ENCODE measurements around the gene PRKAA1. TPM values are rescaled to one million over a fixed set of nuclear protein-coding genes. Genes with fewer than 3 reads are reported as not detected.
A peak's percentile ranks its signal among the peaks of the same experiment; 100 is the strongest.

PRKAA1 gene
- total RNA-seq, 1 experiment from 2014 or later, result 31.2 TPM

- Mint-ChIP-seq H3K36me3 (no peaks in the 10 kb centered on the region), H3K27ac (no peak overlapping the region), H3K4me1 (peaks cover 4% of the 10 kb centered on the region; the same call in 1 of the 2 replicates), H3K27me3 (ENCODE audit: low read depth) (no peaks in the 10 kb centered on the region), H3K4me3 (no peak overlapping the region), H3K9me3 (no peaks in the 10 kb centered on the region)
- POLR2A ChIA-PET, result no interaction called here
- TF ChIP-seq PRRX2 (CRISPR knock-in tag; IDR thresholded peaks at IDR 0.05) (no peak), ATF2 (CRISPR knock-in tag; IDR thresholded peaks at IDR 0.05; ENCODE audit: borderline replicate concordance, low read depth) (no peak), OVOL2 (CRISPR knock-in tag; IDR thresholded peaks at IDR 0.05; ENCODE audit: borderline replicate concordance) (no peak), ZNF317 (CRISPR knock-in tag; IDR thresholded peaks at IDR 0.05; ENCODE audit: borderline replicate concordance, low read depth) (no peak), SP1 (CRISPR knock-in tag; conservative IDR thresholded peaks at IDR 0.05) (no peak), ZNF138 (CRISPR knock-in tag; conservative IDR thresholded peaks at IDR 0.05) (no peak), FOXP1 (CRISPR knock-in tag; IDR thresholded peaks at IDR 0.05; ENCODE audit: borderline replicate concordance) (no peak), NFATC4 (CRISPR knock-in tag; IDR thresholded peaks at IDR 0.05) (no peak), GRHL2 (CRISPR knock-in tag; IDR thresholded peaks at IDR 0.05; ENCODE audit: insufficient replicate concordance, severe bottlenecking) (no peak), ATF1 (CRISPR knock-in tag; IDR thresholded peaks at IDR 0.05) (no peak), FOXK1 (CRISPR knock-in tag; IDR thresholded peaks at IDR 0.05) (no peak), SOX15 (CRISPR knock-in tag; IDR thresholded peaks at IDR 0.05) (no peak), E2F5 (CRISPR knock-in tag; IDR thresholded peaks at IDR 0.05) (no peak), JUN (CRISPR knock-in tag; IDR thresholded peaks at IDR 0.05) (no peak)
- CTCF ChIA-PET, result no interaction called here
- ATAC-seq (peak; percentile 76), DNase-seq (ENCODE audit: low spot score) (no peak)
Observed at GRCh38 chr5:40813698-40814281, 15.6 kb upstream of the PRKAA1 start.

GRCh38 chr5:40812125-40812524, 14.0 kb upstream of the PRKAA1 start:
- Mint-ChIP-seq H3K4me1 (peaks cover 8% of the 10 kb centered on the region; the same call in 1 of the 2 replicates), H3K27ac (no peak overlapping the region), H3K4me3 (no peak overlapping the region), H3K9me3 (no peaks in the 10 kb centered on the region), H3K27me3 (ENCODE audit: low read depth) (no peaks in the 10 kb centered on the region), H3K36me3 (no peaks in the 10 kb centered on the region)
- POLR2A ChIA-PET, result no interaction called here
- CTCF ChIA-PET, result interaction anchor here (0.5 kb wide), 1 partner anchor 61 kb away, joined by 4 read pairs; no protein-coding TSS in a partner anchor
- no peak for DNase-seq (ENCODE audit: low spot score)
- ATAC-seq, result no peak
- TF ChIP-seq NFE2L1 (CRISPR knock-in tag; IDR thresholded peaks at IDR 0.05) (no peak), E2F5 (CRISPR knock-in tag; IDR thresholded peaks at IDR 0.05) (no peak), IRF1 (CRISPR knock-in tag; IDR thresholded peaks at IDR 0.05) (no peak), KAT7 (CRISPR knock-in tag; IDR thresholded peaks at IDR 0.05; ENCODE audit: borderline replicate concordance) (no peak), ZNF281 (CRISPR knock-in tag; IDR thresholded peaks at IDR 0.05) (no peak), ATF3 (CRISPR knock-in tag; conservative IDR thresholded peaks at IDR 0.05) (no peak), ZNF232 (CRISPR knock-in tag; IDR thresholded peaks at IDR 0.05) (no peak), AFF4 (CRISPR knock-in tag; IDR thresholded peaks at IDR 0.05; ENCODE audit: borderline replicate concordance) (no peak), ZNF423 (CRISPR knock-in tag; IDR thresholded peaks at IDR 0.05) (no peak), ATF1 (CRISPR knock-in tag; IDR thresholded peaks at IDR 0.05) (no peak), ZNF317 (CRISPR knock-in tag; IDR thresholded peaks at IDR 0.05; ENCODE audit: borderline replicate concordance, low read depth) (no peak), MAX (CRISPR knock-in tag; IDR thresholded peaks at IDR 0.05) (no peak)

Measured in WTC11 (cell line).